Lower lobe of right lung (tissue), 2 donors: ENCODE results near the gene RPRD1A. TPM values are rescaled to one million over a fixed set of nuclear protein-coding genes. Genes with fewer than 3 reads are reported as not detected.

ENCODE experiments used
- ATAC-seq, 2 donors: fragments of 200-7000 bp; cut with Tn5 transposase; one replicate each; pipeline ENCODE4 v1.9.1; 2020 to 2022; ENCODE audit warnings: mild to moderate bottlenecking in 2 of 2, moderate library complexity in 2 of 2
- DNase-seq: peaks from one replicate; pipeline ENCODE4 v3.0.0-alpha.2; 2020
- H3K27ac ChIP-seq: fragments of 200-600 bp; one replicate; pipeline ENCODE4 v1.8.0; 2022
- H3K27me3 ChIP-seq: fragments of 200-600 bp; one replicate; pipeline ENCODE4 v1.8.0; 2022; ENCODE audit warnings: low read depth
- H3K36me3 ChIP-seq: fragments of 200-600 bp; one replicate; pipeline ENCODE4 v1.8.0; 2022; ENCODE audit warnings: mild to moderate bottlenecking
- H3K4me1 ChIP-seq: fragments of 200-600 bp; one replicate; pipeline ENCODE4 v1.8.0; 2022
- H3K4me3 ChIP-seq: fragments of 200-600 bp; one replicate; pipeline ENCODE4 v1.8.0; 2022; ENCODE audit warnings: mild to moderate bottlenecking
- H3K9me3 ChIP-seq: fragments of 200-600 bp; one replicate; pipeline ENCODE4 v1.8.0; 2022
- CTCF ChIP-seq: fragments of 200-600 bp; IDR thresholded peaks from one replicate; pipeline ENCODE4 v1.8.0; 2022; ENCODE audit warnings: antibody characterized with exemption, mild to moderate bottlenecking
- intact Hi-C: fragments of 100-400 bp; cut with DNase I; formaldehyde crosslinking; loops from one replicate; pipeline ENCODE4 v1.11.0; 2022
- total RNA-seq: library from RNA; stranded (reverse); fragmentation: NEBNext Ultra II Directional; extraction: Animal tissue kit (Norgen Biotek cat#: 25700); gene quantifications from one replicate; pipeline ENCODE4 v1.2.1, GENCODE V29; 2021
- donor health status: DM: no; HTN: yes; CAD: no; lungs with severe emphysema.

Gene RPRD1A
- total RNA-seq, 1 donor from 2014 or later, result 39.1 TPM

DNA sequence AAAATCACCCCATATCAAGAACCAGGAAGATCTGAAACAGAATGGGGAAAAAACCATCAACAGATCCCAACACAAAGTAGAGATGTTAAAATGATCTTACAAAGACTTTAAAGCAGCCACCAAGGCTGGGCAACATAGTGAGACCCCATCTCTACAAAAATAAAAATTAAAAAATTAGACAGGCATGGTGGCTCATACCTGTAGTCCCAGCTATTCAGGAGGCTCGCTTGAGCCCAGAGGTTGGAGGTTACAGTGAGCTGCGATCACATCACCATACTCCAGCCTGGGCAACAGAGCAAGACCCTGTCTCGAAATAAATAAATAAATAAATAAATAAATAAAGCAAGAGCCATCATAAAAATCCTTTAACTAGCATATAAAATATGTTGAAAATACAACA is 20.5 kb downstream of the RPRD1A start:
- no peak overlapping the region for H3K4me3 ChIP-seq
- no peak overlapping the region for H3K27ac ChIP-seq
- intact Hi-C loops, result no loop called here
- DNase-seq (no peak), ATAC-seq (no peak)
- no peaks in the 10 kb centered on the region for H3K36me3 ChIP-seq
- no peak for TF ChIP-seq CTCF
- peaks cover 9% of the 10 kb centered on the region for H3K4me1 ChIP-seq
- no peaks in the 10 kb centered on the region for H3K27me3 ChIP-seq
- peaks cover 6% of the 10 kb centered on the region for H3K9me3 ChIP-seq

- H3K4me3 ChIP-seq, result no peak overlapping the region
- intact Hi-C loops, result no loop called here
- no peak for TF ChIP-seq CTCF
- H3K36me3 ChIP-seq, result no peaks in the 10 kb centered on the region
- no peaks in the 10 kb centered on the region for H3K27me3 ChIP-seq
- H3K9me3 ChIP-seq, result no peaks in the 10 kb centered on the region
- no peak for DNase-seq
- H3K4me1 ChIP-seq, result peaks cover 9% of the 10 kb centered on the region
- ATAC-seq, result no peak
- H3K27ac ChIP-seq, result no peak overlapping the region
Measured at GRCh38 chr18:36045241-36045991, 21.9 kb downstream of the RPRD1A start.

DNA sequence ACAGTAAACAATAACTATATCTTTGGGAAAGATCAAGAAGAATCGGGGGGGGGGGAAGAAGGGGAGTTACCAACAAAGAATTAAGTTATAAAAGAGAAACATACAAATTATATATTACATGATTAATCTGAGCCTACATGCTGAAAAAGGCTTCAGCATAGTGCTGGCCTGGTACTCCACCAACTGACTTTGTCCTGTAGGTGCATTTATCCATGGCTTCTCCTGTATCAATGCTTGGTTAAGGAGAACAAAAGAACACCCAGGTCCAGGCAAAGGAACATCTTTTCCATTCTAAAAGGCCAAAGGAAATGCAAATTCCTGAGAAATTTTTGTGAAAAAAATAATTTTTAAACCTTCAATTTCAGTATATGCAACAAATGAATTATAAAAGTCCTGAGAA is 24.2 kb downstream of the RPRD1A start:
- no peak overlapping the region for H3K27ac ChIP-seq
- peaks cover 5% of the 10 kb centered on the region for H3K9me3 ChIP-seq
- intact Hi-C loops, result no loop called here
- ATAC-seq (no peak), DNase-seq (no peak)
- no peak for TF ChIP-seq CTCF
- no peak overlapping the region for H3K4me3 ChIP-seq
- H3K36me3 ChIP-seq, result no peaks in the 10 kb centered on the region
- peaks cover 9% of the 10 kb centered on the region for H3K4me1 ChIP-seq
- no peaks in the 10 kb centered on the region for H3K27me3 ChIP-seq

DNA sequence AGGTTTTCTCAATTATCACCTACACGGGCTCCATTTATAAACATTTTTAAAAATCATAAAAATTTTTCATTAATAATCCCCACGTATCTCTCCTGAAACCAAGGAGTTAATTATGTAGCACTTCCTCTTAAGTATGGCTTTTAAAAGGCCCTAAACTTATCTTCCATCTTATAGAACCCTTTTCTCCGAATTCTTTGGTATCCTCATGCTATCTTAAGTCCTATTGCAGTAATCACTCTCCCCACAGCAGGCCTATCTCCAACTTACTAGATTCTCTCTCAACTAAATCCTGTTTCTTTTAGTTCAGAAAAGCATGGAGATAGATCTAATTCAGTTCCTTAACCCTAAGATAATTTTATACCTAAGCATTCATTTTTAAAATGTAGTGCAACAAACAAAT is 26.2 kb downstream of the RPRD1A start:
- ATAC-seq, result no peak
- no peak overlapping the region for H3K4me3 ChIP-seq
- H3K27me3 ChIP-seq, result no peaks in the 10 kb centered on the region
- H3K27ac ChIP-seq, result no peak overlapping the region
- intact Hi-C loops, result no loop called here
- H3K4me1 ChIP-seq, result peaks cover 9% of the 10 kb centered on the region
- DNase-seq, result no peak
- no peaks in the 10 kb centered on the region for H3K36me3 ChIP-seq
- no peak for TF ChIP-seq CTCF
- peaks cover 7% of the 10 kb centered on the region for H3K9me3 ChIP-seq

DNA sequence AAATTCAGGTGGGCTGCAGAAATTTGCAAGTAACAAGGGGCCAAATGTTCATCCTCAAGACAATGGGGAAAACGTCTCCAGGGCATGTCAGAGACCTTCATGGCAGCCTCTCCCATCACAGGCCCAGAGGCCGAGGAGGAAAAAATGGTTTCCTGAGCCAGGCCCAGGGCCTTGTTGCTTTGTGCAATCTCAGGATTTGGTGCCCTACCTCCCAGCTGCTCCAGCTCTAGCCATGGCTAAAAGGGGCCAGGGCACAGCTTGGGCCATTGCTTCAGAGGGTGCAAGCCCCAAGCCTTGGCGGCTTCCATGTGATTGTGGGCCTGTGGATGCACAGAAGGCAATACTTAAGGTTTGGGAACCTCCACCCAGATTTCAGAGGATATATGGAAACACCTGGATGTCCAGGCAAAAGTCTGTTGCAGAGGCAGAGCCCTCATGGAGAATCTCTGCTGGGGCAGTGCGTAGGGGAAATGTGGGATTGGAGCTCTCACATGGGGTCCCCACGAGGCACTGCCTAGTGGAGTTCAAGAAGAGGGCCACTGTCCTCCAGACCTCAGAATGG is 29.2 kb downstream of the RPRD1A start:
- Histone ChIP-seq H3K27ac (no peak overlapping the region), H3K4me1 (peaks cover 9% of the 10 kb centered on the region), H3K9me3 (peaks cover 7% of the 10 kb centered on the region), H3K36me3 (no peaks in the 10 kb centered on the region), H3K4me3 (no peak overlapping the region), H3K27me3 (no peaks in the 10 kb centered on the region)
- no peak for DNase-seq
- ATAC-seq, result no peak
- intact Hi-C loops, result no loop called here
- TF ChIP-seq CTCF, result no peak
